SH-SY5Y (cell line): Measurements from ENCODE around the gene KLF12.

Source experiments
- GATA2 ChIP-seq: IDR thresholded peaks from 2 replicates; pipeline ENCODE4 v1.6.1; 2011; ENCODE audit warnings: mild to moderate bottlenecking, low read depth, low read length
- GATA3 ChIP-seq: IDR thresholded peaks from 2 replicates; pipeline ENCODE4 v1.6.1; 2011; ENCODE audit warnings: low read depth, mild to moderate bottlenecking, low read length, moderate library complexity

KLF12 gene

GRCh38 chr13:74145249-74145975, 11.2 kb upstream of the KLF12 start:
- TF ChIP-seq GATA2 (peak; percentile 83), GATA3 (peak; percentile 82)

- TF ChIP-seq GATA2, result no peak
- no peak for TF ChIP-seq GATA3
These were observed 10.1 kb upstream of the KLF12 start for GRCh38 chr13:74144269-74144668.

DNA sequence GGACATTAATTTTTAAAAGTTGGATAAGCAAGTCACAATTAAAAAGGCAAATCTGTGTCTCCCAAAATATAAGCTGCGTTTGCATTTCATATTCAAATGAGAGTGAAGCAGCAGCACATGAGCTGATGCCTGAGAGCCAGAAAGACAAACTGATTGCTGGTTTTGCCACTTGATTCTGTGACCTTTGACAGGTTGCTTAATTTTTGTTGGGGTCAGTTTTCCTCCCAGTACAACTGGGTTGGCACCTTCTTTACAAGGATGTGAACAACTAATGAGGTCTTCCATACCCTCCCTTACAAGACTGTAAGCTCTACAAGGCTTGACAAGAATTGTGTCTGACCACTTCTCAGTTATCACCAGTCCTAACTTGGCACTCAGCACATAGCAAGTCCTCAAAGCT, 8.1 kb upstream of the KLF12 start:
- TF ChIP-seq GATA3, result no peak
- TF ChIP-seq GATA2, result no peak

DNA sequence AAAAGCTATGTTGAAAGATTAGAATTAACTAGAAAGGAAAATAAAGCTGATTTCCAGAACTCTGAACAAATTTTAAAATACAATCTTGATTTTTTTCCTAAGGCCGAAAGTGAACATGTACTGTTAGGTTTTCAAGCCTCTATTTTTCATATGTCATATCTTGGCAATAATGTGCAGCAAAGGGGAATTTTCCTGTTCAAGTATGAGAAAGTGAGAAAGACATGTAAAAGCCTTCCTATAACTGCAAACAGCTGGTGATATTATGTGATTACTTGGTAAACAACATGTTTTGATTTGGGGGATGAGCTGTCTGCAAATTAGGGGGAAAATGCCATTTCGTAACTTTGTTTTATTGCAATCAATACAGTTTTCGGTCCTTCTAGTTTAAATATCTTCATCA, 4.0 kb upstream of the KLF12 start:
- TF ChIP-seq GATA3 (no peak), GATA2 (no peak)

DNA sequence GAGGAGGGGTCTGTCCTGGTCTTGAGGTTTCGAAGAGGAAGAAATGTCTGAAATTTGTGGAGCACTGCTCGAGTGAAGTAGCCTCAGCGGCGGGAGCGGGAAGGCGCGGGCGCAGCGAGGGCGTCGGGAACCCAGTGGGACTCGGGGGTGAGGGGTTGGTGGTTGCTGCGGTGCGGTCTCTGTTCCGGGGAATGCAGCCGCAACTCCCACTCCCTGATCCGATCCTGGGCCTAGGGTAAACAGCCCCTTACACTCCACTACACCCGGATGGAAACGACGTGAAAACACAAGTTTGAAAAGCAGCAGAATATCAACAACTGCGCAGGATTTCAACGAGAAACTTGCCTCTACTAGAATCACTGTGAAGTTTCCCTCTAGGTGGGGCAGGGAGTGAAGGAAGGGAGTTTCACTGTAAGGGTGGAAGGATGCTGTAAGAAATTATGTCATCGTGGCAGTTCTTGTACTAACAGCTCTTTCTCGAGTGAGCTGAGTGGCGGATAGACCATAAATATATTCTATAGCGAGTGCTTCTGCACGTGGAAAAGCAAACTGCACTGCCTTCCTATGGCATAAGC, 2.0 kb upstream of the KLF12 start:
- TF ChIP-seq GATA3, result no peak
- no peak for TF ChIP-seq GATA2

- TF ChIP-seq GATA2 (no peak), GATA3 (no peak)
These were observed 1.3 kb upstream of the KLF12 start for GRCh38 chr13:74135326-74136083.

DNA sequence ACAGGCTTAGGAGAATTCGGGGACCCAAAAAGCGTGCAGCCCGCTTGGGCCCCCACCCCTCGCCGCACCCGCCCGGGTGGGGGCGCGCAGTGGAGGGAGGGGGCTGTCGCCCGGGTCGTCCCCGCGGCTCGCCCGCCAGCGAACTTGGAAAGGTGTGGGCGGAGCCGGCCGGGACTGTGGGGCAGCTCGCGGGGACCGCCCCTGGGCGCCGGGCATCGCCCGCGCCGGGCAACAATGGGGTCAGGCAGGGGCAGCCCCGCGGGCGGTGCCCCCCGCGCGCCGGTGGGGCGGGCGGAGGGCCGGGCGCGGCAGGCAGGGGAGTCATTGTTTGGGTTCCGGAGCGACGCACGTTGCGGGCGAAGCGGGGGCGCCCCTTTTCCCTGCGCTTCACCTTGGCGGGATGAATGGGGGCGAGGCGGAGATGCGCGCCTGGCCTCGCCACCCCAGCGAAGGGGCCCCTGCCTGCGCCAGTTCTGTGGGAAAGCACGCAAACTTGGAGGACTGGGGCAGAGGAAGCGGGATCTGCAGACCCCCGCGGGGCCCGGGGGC, 647 bp upstream of the KLF12 start:
- TF ChIP-seq GATA2 (no peak), GATA3 (no peak)

GRCh38 chr13:74133657-74134201, 475 bp downstream of the KLF12 start:
- TF ChIP-seq GATA2, result no peak
- no peak for TF ChIP-seq GATA3

DNA sequence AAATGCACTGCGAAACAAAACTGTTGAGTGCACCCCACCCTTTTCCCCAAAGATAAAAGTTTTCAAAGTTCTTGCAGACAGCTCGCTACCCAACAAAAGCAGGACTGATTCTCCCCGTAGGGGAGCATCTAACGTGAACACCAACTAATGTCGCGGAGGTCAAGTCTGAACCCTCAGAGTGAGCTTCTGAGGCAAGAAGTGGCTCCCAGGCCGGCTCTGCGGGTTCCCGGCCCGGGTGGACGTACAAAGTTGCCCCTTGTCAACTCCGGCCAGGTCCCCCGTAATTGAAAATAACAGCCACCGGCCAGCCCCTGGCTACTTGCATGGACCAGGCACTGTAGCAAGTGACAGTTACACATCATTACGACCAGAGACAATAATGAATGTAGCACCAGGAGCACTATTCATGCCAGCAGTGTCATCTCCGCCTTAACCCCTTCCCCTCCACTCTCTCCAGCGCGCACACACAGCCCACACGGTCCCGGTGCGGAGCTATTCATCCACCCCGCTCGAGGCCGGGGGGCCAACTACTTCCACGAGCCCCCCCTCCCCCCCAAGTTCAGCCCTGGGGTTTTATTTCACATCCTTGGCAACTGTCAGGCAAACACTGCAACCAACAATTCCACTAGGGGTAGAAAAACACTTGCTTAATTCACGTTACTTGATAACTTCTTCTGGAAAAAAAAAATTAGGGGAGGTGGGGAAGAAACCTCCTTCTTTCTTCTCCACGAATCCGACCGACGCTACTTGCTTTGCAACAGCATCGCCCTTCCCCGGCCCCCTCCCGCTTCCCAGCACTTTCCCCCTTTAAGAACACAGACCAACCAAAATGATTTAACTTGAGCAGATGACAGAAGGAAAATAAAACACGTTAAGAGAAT, 1.2 kb downstream of the KLF12 start:
- TF ChIP-seq GATA3 (no peak), GATA2 (no peak)

DNA sequence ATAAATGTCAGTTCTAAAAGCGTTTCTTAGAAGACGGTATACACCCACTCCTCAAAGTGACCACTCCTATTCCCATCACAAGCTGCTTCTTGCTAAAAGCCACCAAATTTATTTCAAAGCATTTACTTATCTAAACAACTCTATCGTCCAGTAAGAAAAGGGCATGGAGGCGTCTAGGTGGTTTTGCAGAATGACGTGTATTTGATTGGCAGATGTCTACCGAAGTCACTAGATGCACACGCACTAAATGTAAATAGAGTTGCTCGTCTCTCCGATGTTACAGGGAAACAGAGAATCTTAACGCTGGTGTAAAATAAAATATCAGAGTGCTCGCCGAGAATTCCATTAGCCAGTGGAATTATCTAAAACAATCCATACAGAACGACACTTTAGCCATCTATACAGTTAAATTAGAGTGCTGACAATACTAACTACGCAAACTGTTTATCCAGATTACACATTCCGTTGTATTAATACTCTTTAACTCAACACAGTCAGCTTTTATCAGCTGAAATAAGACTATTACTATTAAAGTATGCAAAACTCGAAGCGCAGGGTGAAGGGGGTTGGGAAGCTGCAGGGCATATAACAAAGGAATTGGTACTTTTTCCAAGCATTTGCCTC, 1.9 kb downstream of the KLF12 start:
- TF ChIP-seq GATA3, result no peak
- no peak for TF ChIP-seq GATA2

DNA sequence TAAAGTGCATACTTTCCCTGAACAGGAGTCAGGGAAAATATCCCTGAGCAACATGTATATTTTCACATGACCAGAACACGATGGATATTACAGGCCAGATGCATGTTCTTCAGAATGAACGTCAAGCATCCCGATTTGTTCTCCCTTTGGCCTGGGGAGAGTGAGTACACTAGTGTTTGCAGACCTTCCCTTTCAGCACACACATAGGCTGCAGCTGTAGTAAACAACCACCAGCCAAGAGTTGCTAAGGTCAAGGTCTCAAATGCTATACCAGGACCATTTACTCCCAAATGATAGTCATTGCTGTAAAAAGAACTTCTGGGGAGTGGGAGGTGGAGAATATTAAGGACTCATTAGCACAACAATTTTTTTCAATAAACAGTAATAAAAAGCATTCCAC, 3.0 kb downstream of the KLF12 start:
- TF ChIP-seq GATA2 (no peak), GATA3 (no peak)

DNA sequence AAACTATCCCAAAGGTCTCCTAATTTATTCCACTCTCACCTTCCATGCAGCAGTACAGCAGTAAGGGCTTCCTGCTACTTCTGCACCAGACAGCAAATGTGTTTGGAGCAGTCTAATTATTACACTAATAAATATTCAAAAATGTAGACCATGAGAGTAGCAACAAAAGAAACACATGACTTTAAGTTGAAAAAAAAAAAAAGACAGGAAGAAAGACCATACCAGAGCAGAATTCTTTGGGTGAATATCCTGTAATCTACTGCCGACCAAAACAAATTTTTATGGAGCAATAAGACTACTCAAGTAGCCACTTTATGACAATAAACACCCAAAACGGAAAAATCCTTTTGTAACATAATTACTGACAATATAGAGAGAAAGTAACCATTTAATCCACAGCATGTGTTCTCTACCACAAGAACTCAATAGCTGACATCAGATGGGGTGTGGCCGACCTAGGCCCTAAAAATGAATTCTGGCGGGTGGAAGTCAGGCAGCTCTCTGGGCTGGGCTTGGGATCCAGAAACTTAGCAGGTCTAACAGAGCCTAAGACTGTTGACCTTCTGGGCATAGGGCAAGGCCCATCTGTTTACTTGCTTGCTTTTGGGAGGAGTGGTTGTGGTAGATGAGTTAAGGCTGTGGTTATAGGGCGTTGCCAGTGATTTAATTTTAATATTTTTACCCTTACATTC, 4.6 kb downstream of the KLF12 start:
- TF ChIP-seq GATA3, result no peak
- TF ChIP-seq GATA2, result no peak
